ENCODE measurements around the gene KRTAP10-5.

KRTAP10-5 gene

DNA sequence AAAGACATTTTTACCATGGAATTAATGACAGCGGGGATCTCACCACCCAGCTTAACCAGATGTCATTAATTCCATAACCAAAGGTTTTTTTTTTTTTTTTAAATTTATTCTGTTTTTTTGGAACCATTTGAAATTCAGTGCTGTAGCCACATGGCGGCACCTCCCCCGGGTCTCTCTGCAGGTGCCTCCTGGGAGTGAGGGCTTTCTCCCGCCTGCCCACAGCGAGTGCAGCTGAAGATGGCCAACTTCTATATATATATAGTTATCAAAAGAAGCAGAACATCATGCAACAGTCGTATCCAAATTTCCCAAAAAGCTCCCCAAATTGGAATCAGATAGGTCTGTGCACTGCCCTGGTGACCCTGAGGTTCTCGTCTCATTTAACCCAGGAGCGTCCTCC, 35.1 kb upstream of the KRTAP10-5 start:
- Histone ChIP-seq H3K4me1 (ENCODE audit: control extremely low read depth in 1 of 4, control insufficient read depth in 4 of 4, insufficient read depth in 4 of 4, low read length in 3 of 4) (no peaks in the 10 kb centered on the region), H3K4me3 (ENCODE audit: control insufficient read depth in 1 of 7, extremely low read depth in 1 of 7, insufficient read depth in 4 of 7, low read depth in 2 of 7, low read length in 6 of 7) (no peak overlapping the region), H3K27ac (ENCODE audit: insufficient read depth in 1 of 2, low read depth in 1 of 2, low read length in 2 of 2, poor library complexity in 1 of 2, severe bottlenecking in 2 of 2) (no peak overlapping the region), H3K9me3 (ENCODE audit: control extremely low read depth in 1 of 5, control insufficient read depth in 4 of 5, insufficient read depth in 2 of 5, low read depth in 1 of 5, low read length in 4 of 5) (peaks cover 0 to 17% (median 9%) of the 10 kb centered on the region in 5 experiments), H3K27me3 (replicated peaks in 2 of 5; ENCODE audit: control insufficient read depth in 4 of 5, insufficient read depth in 5 of 5, low read length in 4 of 5) (peaks cover 0 to 2% (median 0%) of the 10 kb centered on the region in 5 experiments), H3K36me3 (ENCODE audit: control insufficient read depth in 4 of 4, insufficient read depth in 4 of 4, low read length in 3 of 4) (no peaks in the 10 kb centered on the region)
- DNase-seq, result no peak
- ChIA-PET POLR2A (no interaction called here), CTCF (no interaction called here)
- WGBS (ENCODE audit: insufficient coverage), result 100% methylated on average over 1 of the region's 8 CpGs

DNA sequence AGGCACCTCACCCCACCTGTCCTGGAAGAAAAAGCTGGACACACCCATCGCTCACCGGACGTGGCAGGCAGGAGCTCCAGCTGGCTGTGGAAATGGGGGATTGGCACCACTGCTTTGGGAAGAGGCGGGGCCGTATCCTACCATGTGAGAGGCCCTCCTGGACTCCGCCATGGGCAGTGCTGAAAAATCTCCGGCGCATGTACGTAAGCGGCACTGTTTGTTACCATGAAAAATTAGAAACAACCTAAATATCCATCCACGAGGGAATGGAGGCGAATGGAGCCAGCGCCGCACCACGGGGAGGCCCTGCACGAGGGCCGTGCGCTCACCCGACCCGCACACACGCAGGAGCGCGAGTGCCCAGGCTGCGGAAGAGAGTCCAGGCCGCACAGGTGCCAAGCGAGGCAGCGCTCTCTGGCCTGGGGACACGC, 34.6 kb upstream of the KRTAP10-5 start:
- POLR2A ChIA-PET, result no interaction called here
- CTCF ChIA-PET, result no interaction called here
- Histone ChIP-seq H3K36me3 (ENCODE audit: control insufficient read depth in 4 of 4, insufficient read depth in 4 of 4, low read length in 3 of 4) (no peaks in the 10 kb centered on the region), H3K4me3 (ENCODE audit: control insufficient read depth in 1 of 7, extremely low read depth in 1 of 7, insufficient read depth in 4 of 7, low read depth in 2 of 7, low read length in 6 of 7) (no peak overlapping the region), H3K27me3 (replicated peaks in 2 of 5; ENCODE audit: control insufficient read depth in 4 of 5, insufficient read depth in 5 of 5, low read length in 4 of 5) (peaks cover 0 to 2% (median 0%) of the 10 kb centered on the region in 5 experiments), H3K27ac (ENCODE audit: insufficient read depth in 1 of 2, low read depth in 1 of 2, low read length in 2 of 2, poor library complexity in 1 of 2, severe bottlenecking in 2 of 2) (no peak overlapping the region), H3K4me1 (ENCODE audit: control extremely low read depth in 1 of 4, control insufficient read depth in 4 of 4, insufficient read depth in 4 of 4, low read length in 3 of 4) (no peaks in the 10 kb centered on the region), H3K9me3 (ENCODE audit: control extremely low read depth in 1 of 5, control insufficient read depth in 4 of 5, insufficient read depth in 2 of 5, low read depth in 1 of 5, low read length in 4 of 5) (peaks cover 0 to 15% (median 8%) of the 10 kb centered on the region in 5 experiments)
- DNase-seq, result no peak
- 95% methylated on average over 24 of the region's 28 CpGs for WGBS (ENCODE audit: insufficient coverage)

DNA sequence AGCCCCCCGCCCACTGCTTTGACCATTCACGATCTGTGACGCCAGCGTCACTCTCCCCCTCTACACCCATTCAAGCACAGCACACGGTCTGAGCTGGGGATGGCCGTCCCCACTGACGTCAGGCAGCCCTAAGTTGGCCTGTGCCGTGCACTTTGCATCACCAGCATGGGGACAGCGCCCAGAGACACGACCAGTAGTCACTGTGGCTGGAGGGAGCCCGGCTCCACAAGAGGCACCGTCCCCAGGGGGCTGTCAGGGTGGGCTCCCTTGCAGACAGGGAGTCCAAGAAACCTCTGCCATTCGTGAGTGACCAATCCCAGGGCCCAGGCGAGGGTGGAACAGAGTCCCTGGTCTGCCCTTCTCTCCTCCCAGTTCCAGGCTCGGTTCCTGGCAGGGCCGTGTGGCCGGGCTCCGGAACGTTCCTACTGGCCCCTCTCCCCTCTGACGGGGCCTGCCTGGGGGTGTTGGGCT, 33.8 kb upstream of the KRTAP10-5 start:
- Histone ChIP-seq H3K4me1 (ENCODE audit: control extremely low read depth in 1 of 4, control insufficient read depth in 4 of 4, insufficient read depth in 4 of 4, low read length in 3 of 4) (no peaks in the 10 kb centered on the region), H3K27ac (ENCODE audit: insufficient read depth in 1 of 2, low read depth in 1 of 2, low read length in 2 of 2, poor library complexity in 1 of 2, severe bottlenecking in 2 of 2) (no peak overlapping the region), H3K36me3 (ENCODE audit: control insufficient read depth in 4 of 4, insufficient read depth in 4 of 4, low read length in 3 of 4) (no peaks in the 10 kb centered on the region), H3K27me3 (replicated peaks in 2 of 5; ENCODE audit: control insufficient read depth in 4 of 5, insufficient read depth in 5 of 5, low read length in 4 of 5) (no peaks in the 10 kb centered on the region), H3K9me3 (ENCODE audit: control extremely low read depth in 1 of 5, control insufficient read depth in 4 of 5, insufficient read depth in 2 of 5, low read depth in 1 of 5, low read length in 4 of 5) (peaks cover 0 to 20% (median 6%) of the 10 kb centered on the region in 5 experiments), H3K4me3 (ENCODE audit: control insufficient read depth in 1 of 7, extremely low read depth in 1 of 7, insufficient read depth in 4 of 7, low read depth in 2 of 7, low read length in 6 of 7) (no peak overlapping the region)
- ChIA-PET POLR2A (no interaction called here), CTCF (no interaction called here)
- DNase-seq, result no peak
- WGBS (ENCODE audit: insufficient coverage), result 93% methylated on average over 17 of the region's 20 CpGs

DNA sequence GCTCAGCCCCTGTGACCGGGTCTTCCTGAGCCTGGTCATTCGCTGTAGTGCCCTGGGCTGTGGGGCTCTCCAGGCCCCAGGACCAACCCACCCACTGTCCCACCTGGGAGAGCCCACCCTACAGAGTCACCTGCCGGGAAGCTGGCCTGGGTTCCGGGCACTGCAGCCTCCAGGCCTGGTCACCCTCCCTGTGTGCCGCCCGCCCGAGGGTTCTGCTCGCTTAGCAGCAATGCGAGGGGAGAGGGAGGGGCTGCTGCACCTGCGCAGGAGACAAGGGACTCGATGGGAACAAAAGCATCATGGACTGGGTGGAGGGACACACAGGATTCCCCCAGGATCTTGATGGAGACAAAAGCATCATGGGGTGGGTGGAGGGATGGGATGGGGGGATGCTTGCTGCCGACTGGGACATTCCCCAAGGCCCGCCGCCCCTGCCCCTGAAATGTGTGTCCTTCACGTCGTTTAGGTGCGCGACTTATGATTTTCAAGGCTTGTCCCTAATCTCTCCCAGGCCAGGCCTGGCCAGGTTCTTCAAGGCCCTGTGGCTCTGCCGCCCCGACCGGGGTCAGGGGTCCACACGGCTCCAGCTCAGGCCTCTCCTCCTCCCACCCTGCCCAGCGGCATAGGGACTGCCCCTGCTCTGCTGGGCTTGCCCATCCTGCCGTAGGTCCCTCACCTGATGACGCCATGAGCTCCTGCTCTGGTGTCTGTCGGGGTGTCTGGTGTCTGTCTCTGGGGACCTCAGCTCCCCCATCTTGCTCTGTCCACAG, 33.2 kb upstream of the KRTAP10-5 start:
- H3K9me3 ChIP-seq (ENCODE audit: control extremely low read depth in 1 of 5, control insufficient read depth in 4 of 5, insufficient read depth in 2 of 5, low read depth in 1 of 5, low read length in 4 of 5), result peaks cover 0 to 18% (median 6%) of the 10 kb centered on the region in 5 experiments
- H3K36me3 ChIP-seq (ENCODE audit: control insufficient read depth in 4 of 4, insufficient read depth in 4 of 4, low read length in 3 of 4), result no peaks in the 10 kb centered on the region
- DNase-seq, result no peak
- ChIA-PET CTCF (no interaction called here), POLR2A (no interaction called here)
- no peak overlapping the region for H3K27ac ChIP-seq (ENCODE audit: insufficient read depth in 1 of 2, low read depth in 1 of 2, low read length in 2 of 2, poor library complexity in 1 of 2, severe bottlenecking in 2 of 2)
- 97% methylated on average over 20 of the region's 26 CpGs for WGBS (ENCODE audit: insufficient coverage)
- H3K4me3 ChIP-seq (ENCODE audit: control insufficient read depth in 1 of 7, extremely low read depth in 1 of 7, insufficient read depth in 4 of 7, low read depth in 2 of 7, low read length in 6 of 7), result no peak overlapping the region
- no peaks in the 10 kb centered on the region for H3K4me1 ChIP-seq (ENCODE audit: control extremely low read depth in 1 of 4, control insufficient read depth in 4 of 4, insufficient read depth in 4 of 4, low read length in 3 of 4)
- H3K27me3 ChIP-seq (replicated peaks in 2 of 5; ENCODE audit: control insufficient read depth in 4 of 5, insufficient read depth in 5 of 5, low read length in 4 of 5), result no peaks in the 10 kb centered on the region

DNA sequence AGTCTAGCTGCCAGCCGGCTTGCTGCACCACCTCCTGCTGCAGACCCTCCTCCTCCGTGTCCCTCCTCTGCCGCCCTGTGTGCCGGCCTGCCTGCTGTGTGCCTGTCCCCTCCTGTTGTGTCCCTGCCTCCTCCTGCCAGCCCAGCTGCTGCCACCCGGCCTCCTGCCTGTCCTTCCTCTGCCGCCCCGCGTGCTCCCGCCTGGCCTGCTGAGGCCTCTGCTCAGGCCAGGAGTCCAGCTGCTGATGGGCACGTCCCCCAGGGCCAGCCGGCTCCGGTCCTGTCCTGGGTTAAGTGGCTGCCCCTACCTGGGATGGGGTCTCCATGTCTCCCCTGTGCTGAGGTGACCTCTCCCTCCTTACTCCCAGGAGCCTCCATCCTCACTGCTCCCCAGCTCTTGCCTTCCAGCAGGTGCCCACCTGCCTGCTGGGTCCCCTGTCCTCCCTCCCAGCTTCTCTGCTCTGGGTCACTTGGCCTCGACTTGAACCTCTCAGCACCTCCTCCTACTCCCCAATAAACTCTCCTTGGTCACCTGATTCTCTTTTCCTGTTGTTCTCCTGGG, 32.3 kb upstream of the KRTAP10-5 start:
- Histone ChIP-seq H3K9me3 (ENCODE audit: control extremely low read depth in 1 of 5, control insufficient read depth in 4 of 5, insufficient read depth in 2 of 5, low read depth in 1 of 5, low read length in 4 of 5) (peaks cover 0 to 18% (median 6%) of the 10 kb centered on the region in 5 experiments), H3K36me3 (ENCODE audit: control insufficient read depth in 4 of 4, insufficient read depth in 4 of 4, low read length in 3 of 4) (no peaks in the 10 kb centered on the region), H3K27ac (ENCODE audit: insufficient read depth in 1 of 2, low read depth in 1 of 2, low read length in 2 of 2, poor library complexity in 1 of 2, severe bottlenecking in 2 of 2) (no peak overlapping the region), H3K4me1 (ENCODE audit: control extremely low read depth in 1 of 4, control insufficient read depth in 4 of 4, insufficient read depth in 4 of 4, low read length in 3 of 4) (no peaks in the 10 kb centered on the region), H3K4me3 (ENCODE audit: control insufficient read depth in 1 of 7, extremely low read depth in 1 of 7, insufficient read depth in 4 of 7, low read depth in 2 of 7, low read length in 6 of 7) (no peak overlapping the region), H3K27me3 (replicated peaks in 2 of 5; ENCODE audit: control insufficient read depth in 4 of 5, insufficient read depth in 5 of 5, low read length in 4 of 5) (no peaks in the 10 kb centered on the region)
- WGBS (ENCODE audit: insufficient coverage), result 87% methylated on average over 8 of the region's 13 CpGs
- DNase-seq, result no peak
- ChIA-PET CTCF (no interaction called here), POLR2A (no interaction called here)

DNA sequence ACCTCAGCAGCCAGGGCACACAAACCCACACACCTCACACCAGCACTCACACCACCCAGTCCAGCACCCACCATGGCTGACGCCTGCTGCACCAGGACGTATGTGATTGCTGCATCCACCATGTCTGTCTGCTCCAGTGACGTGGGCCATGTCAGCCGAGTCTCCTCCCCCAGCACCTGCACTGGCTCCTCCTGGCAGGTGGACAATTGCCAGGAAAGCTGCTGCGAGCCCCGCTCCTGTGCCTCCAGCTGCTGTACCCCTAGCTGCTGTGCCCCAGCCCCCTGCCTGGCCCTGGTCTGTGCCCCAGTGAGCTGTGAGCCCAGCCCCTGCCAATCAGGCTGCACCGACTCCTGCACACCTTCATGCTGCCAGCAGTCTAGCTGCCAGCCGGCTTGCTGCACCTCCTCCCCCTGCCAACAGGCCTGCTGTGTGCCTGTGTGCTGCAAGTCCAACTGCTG, 31.7 kb upstream of the KRTAP10-5 start, which contains the start of gene KRTAP10-8:
Gene KRTAP10-8, plus strand, starts transcription at position 51 of the 458 bp plus-strand sequence. Its CDS starts 22 bp downstream, at position 73.
- CTCF ChIA-PET, result no interaction called here
- WGBS (ENCODE audit: insufficient coverage), result 96% methylated on average over 6 of the region's 8 CpGs
- Histone ChIP-seq H3K9me3 (ENCODE audit: control extremely low read depth in 1 of 5, control insufficient read depth in 4 of 5, insufficient read depth in 2 of 5, low read depth in 1 of 5, low read length in 4 of 5) (peaks cover 0 to 18% (median 6%) of the 10 kb centered on the region in 5 experiments), H3K27me3 (replicated peaks in 2 of 5; ENCODE audit: control insufficient read depth in 4 of 5, insufficient read depth in 5 of 5, low read length in 4 of 5) (peaks cover 0 to 2% (median 0%) of the 10 kb centered on the region in 5 experiments), H3K4me1 (ENCODE audit: control extremely low read depth in 1 of 4, control insufficient read depth in 4 of 4, insufficient read depth in 4 of 4, low read length in 3 of 4) (no peaks in the 10 kb centered on the region), H3K4me3 (ENCODE audit: control insufficient read depth in 1 of 7, extremely low read depth in 1 of 7, insufficient read depth in 4 of 7, low read depth in 2 of 7, low read length in 6 of 7) (no peak within 1 kb of the TSS), H3K27ac (ENCODE audit: insufficient read depth in 1 of 2, low read depth in 1 of 2, low read length in 2 of 2, poor library complexity in 1 of 2, severe bottlenecking in 2 of 2) (no peak within 1 kb of the TSS), H3K36me3 (ENCODE audit: control insufficient read depth in 4 of 4, insufficient read depth in 4 of 4, low read length in 3 of 4) (no peaks in the 10 kb centered on the region)
- POLR2A ChIA-PET, result no interaction called here
- no peak for DNase-seq

GRCh38 chr21:44611551-44611950, 31.1 kb upstream of the KRTAP10-5 start:
- Histone ChIP-seq H3K36me3 (ENCODE audit: control insufficient read depth in 4 of 4, insufficient read depth in 4 of 4, low read length in 3 of 4) (no peaks in the 10 kb centered on the region), H3K4me1 (ENCODE audit: control extremely low read depth in 1 of 4, control insufficient read depth in 4 of 4, insufficient read depth in 4 of 4, low read length in 3 of 4) (no peaks in the 10 kb centered on the region), H3K27me3 (replicated peaks in 2 of 5; ENCODE audit: control insufficient read depth in 4 of 5, insufficient read depth in 5 of 5, low read length in 4 of 5) (peaks cover 0 to 2% (median 0%) of the 10 kb centered on the region in 5 experiments), H3K9me3 (ENCODE audit: control extremely low read depth in 1 of 5, control insufficient read depth in 4 of 5, insufficient read depth in 2 of 5, low read depth in 1 of 5, low read length in 4 of 5) (peaks cover 0 to 20% (median 6%) of the 10 kb centered on the region in 5 experiments), H3K4me3 (ENCODE audit: control insufficient read depth in 1 of 7, extremely low read depth in 1 of 7, insufficient read depth in 4 of 7, low read depth in 2 of 7, low read length in 6 of 7) (no peak overlapping the region), H3K27ac (ENCODE audit: insufficient read depth in 1 of 2, low read depth in 1 of 2, low read length in 2 of 2, poor library complexity in 1 of 2, severe bottlenecking in 2 of 2) (no peak overlapping the region)
- POLR2A ChIA-PET, result no interaction called here
- WGBS (ENCODE audit: insufficient coverage), result 96% methylated on average over 4 of the region's 4 CpGs
- CTCF ChIA-PET, result no interaction called here
- DNase-seq, result no peak

All from common myeloid progenitor, CD34-positive (primary cell).